HG03558 (cell line): Measurements from ENCODE around the gene MKLN1.

Experiments used
- ATAC-seq: cut with Tn5 transposase; IDR thresholded peaks from one replicate; pipeline ENCODE4 v1.9.1; 2021; ENCODE audit warnings: moderate number of reproducible peaks; ENCODE audit not compliant: unreplicated experiment; ENCODE audit errors: extremely low read depth

Gene MKLN1

GRCh38 chr7:131537571-131537978, 209.9 kb downstream of the MKLN1 start:
- no peak for ATAC-seq

GRCh38 chr7:131538071-131538812, 210.6 kb downstream of the MKLN1 start:
- ATAC-seq, result no peak

GRCh38 chr7:131538813-131539179, 211.1 kb downstream of the MKLN1 start:
- no peak for ATAC-seq

- no peak for ATAC-seq
These were observed 213.0 kb downstream of the MKLN1 start for GRCh38 chr7:131540491-131541162.

GRCh38 chr7:131543298-131543697, 215.6 kb downstream of the MKLN1 start:
- no peak for ATAC-seq

GRCh38 chr7:131544021-131544420, 216.3 kb downstream of the MKLN1 start:
- ATAC-seq, result no peak

- ATAC-seq, result no peak
These were observed 217.0 kb downstream of the MKLN1 start for GRCh38 chr7:131544449-131545301.

- no peak for ATAC-seq
These were observed 218.4 kb downstream of the MKLN1 start for GRCh38 chr7:131546126-131546525.
